H9 (cell line): ENCODE results near the gene CCDC182. TPM values are rescaled to one million over a fixed set of nuclear protein-coding genes. Genes with fewer than 3 reads are reported as not detected.

ENCODE experiments used
- DNase-seq: peaks from one replicate; pipeline ENCODE4 v3.0.0-alpha.2; 2017
- H2AFZ ChIP-seq: one replicate; pipeline ENCODE4 v1.6.1; 2013; ENCODE audit warnings: mild to moderate bottlenecking, low read length, control low read depth, moderate library complexity
- H2AK5ac ChIP-seq: 2 replicates; pipeline ENCODE4 v1.6.1; 2013; ENCODE audit warnings: low read length, control low read depth, mixed read lengths; ENCODE audit not compliant: insufficient read length
- H2BK120ac ChIP-seq: one replicate; pipeline ENCODE4 v1.6.1; 2013; ENCODE audit warnings: low read depth, mild to moderate bottlenecking, low read length, control low read depth, inconsistent platforms; ENCODE audit not compliant: poor library complexity, severe bottlenecking
- H2BK12ac ChIP-seq: 2 replicates; pipeline ENCODE4 v1.6.1; 2013; ENCODE audit warnings: low read length, control low read depth, mixed read lengths, low read depth; ENCODE audit not compliant: insufficient read length
- H2BK15ac ChIP-seq: 2 replicates; pipeline ENCODE4 v1.6.1; 2013; ENCODE audit warnings: low read depth, low read length, control low read depth
- H2BK20ac ChIP-seq: one replicate; pipeline ENCODE4 v1.6.1; 2013; ENCODE audit warnings: low read depth, mild to moderate bottlenecking, low read length, control low read depth, inconsistent platforms; ENCODE audit not compliant: poor library complexity, severe bottlenecking
- H2BK5ac ChIP-seq: 2 replicates; pipeline ENCODE4 v1.6.1; 2013; ENCODE audit warnings: low read length, control low read depth, mixed read lengths; ENCODE audit not compliant: insufficient read length
- H3K14ac ChIP-seq: 2 replicates; pipeline ENCODE4 v1.6.1; 2013; ENCODE audit warnings: low read length, control low read depth; ENCODE audit not compliant: insufficient read depth
- H3K18ac ChIP-seq: 2 replicates; pipeline ENCODE4 v1.6.1; 2013; ENCODE audit warnings: low read depth, mild to moderate bottlenecking, mixed read lengths, low read length, control low read depth; ENCODE audit not compliant: insufficient read length
- H3K23ac ChIP-seq: 2 replicates; pipeline ENCODE4 v1.6.1; 2013; ENCODE audit warnings: low read length, control low read depth, mixed read lengths, low read depth; ENCODE audit not compliant: insufficient read length
- H3K23me2 ChIP-seq: 2 replicates; pipeline ENCODE4 v1.6.1; 2013; ENCODE audit warnings: low read depth, mild to moderate bottlenecking, mixed read lengths, low read length, control low read depth; ENCODE audit not compliant: insufficient read length, poor library complexity, severe bottlenecking
- H3K27ac ChIP-seq: 2 replicates; pipeline ENCODE4 v1.5.1; 2013; ENCODE audit warnings: low read length, control low read depth, mixed read lengths, low read depth; ENCODE audit not compliant: insufficient read length
- H3K27me3 ChIP-seq: 2 replicates; pipeline ENCODE4 v1.6.1; 2013; ENCODE audit warnings: low read length, control low read depth, inconsistent platforms; ENCODE audit not compliant: insufficient read depth
- H3K4ac ChIP-seq: 2 replicates; pipeline ENCODE4 v1.6.1; 2013; ENCODE audit warnings: low read depth, mild to moderate bottlenecking, control low read depth, inconsistent platforms, low read length, moderate library complexity
- H3K4me1 ChIP-seq: 2 replicates; pipeline ENCODE4 v1.6.1; 2013; ENCODE audit warnings: low read length, control low read depth, inconsistent platforms; ENCODE audit not compliant: insufficient read depth
- H3K4me2 ChIP-seq: 2 replicates; pipeline ENCODE4 v1.6.1; 2013; ENCODE audit warnings: low read length, control low read depth, mixed read lengths; ENCODE audit not compliant: insufficient read length, insufficient read depth
- H3K56ac ChIP-seq: 2 replicates; pipeline ENCODE4 v1.6.1; 2013; ENCODE audit warnings: low read depth, mild to moderate bottlenecking, mixed read lengths, low read length, control low read depth; ENCODE audit not compliant: insufficient read length
- H3K79me1 ChIP-seq: 2 replicates; pipeline ENCODE4 v1.6.1; 2013; ENCODE audit warnings: low read depth, mild to moderate bottlenecking, moderate library complexity, low read length, control low read depth, inconsistent platforms; ENCODE audit not compliant: insufficient read depth, poor library complexity, severe bottlenecking
- H3K79me2 ChIP-seq: 2 replicates; pipeline ENCODE4 v1.6.1; 2013; ENCODE audit warnings: low read length, control low read depth, inconsistent platforms; ENCODE audit not compliant: insufficient read depth
- H3K9ac ChIP-seq: 2 replicates; pipeline ENCODE4 v1.6.1; 2013; ENCODE audit warnings: low read length, control low read depth, mixed read lengths; ENCODE audit not compliant: insufficient read length; ENCODE audit errors: extremely low read depth
- H3K9me3 ChIP-seq: one replicate; pipeline ENCODE4 v1.6.1; 2013; ENCODE audit warnings: low read depth, low read length, inconsistent platforms; ENCODE audit not compliant: control insufficient read depth
- H3T11ph ChIP-seq: one replicate; pipeline ENCODE4 v1.6.1; 2013; ENCODE audit warnings: mild to moderate bottlenecking, low read length, control low read depth, inconsistent platforms
- H4K20me1 ChIP-seq: one replicate; pipeline ENCODE4 v1.6.1; 2013; ENCODE audit not compliant: control insufficient read depth, insufficient read length, insufficient read depth
- H4K5ac ChIP-seq: 2 replicates; pipeline ENCODE4 v1.6.1; 2013; ENCODE audit warnings: low read depth, mild to moderate bottlenecking, mixed read lengths, low read length, control low read depth; ENCODE audit not compliant: insufficient read length
- H4K8ac ChIP-seq: replicated peaks from 2 replicates; pipeline ENCODE4 v1.6.1; 2013; ENCODE audit warnings: low read length, control low read depth, mixed read lengths, low read depth; ENCODE audit not compliant: insufficient read length
- H4K91ac ChIP-seq: 2 replicates; pipeline ENCODE4 v1.6.1; 2013; ENCODE audit warnings: low read depth, mild to moderate bottlenecking, moderate library complexity, mixed read lengths, low read length, control low read depth; ENCODE audit not compliant: insufficient read length
- H3K27ac Mint-ChIP-seq, 3 experiments: 2 replicates in 2 of 3; 3 replicates in 1 of 3; pipeline ENCODE4 v1.8.0; 2020 to 2021; ENCODE audit warnings: mixed read lengths in 3 of 3, mild to moderate bottlenecking in 1 of 3, moderate library complexity in 1 of 3
- H3K27me3 Mint-ChIP-seq: 2 replicates; pipeline ENCODE4 v1.8.0; 2021; ENCODE audit warnings: low read depth, mild to moderate bottlenecking, moderate library complexity, mixed read lengths
- H3K36me3 Mint-ChIP-seq, 3 experiments: 2 replicates in 2 of 3; 3 replicates in 1 of 3; pipeline ENCODE4 v1.8.0; 2020 to 2021; ENCODE audit warnings: low read depth in 3 of 3, mixed read lengths in 3 of 3; ENCODE audit not compliant: insufficient read depth in 1 of 3
- H3K4me1 Mint-ChIP-seq, 2 experiments: 2 replicates each; pipeline ENCODE4 v1.8.0; 2020; ENCODE audit warnings: mixed read lengths in 2 of 2
- H3K4me3 Mint-ChIP-seq, 2 experiments: 2 replicates in 1 of 2; 3 replicates in 1 of 2; pipeline ENCODE4 v1.8.0; 2020 to 2021; ENCODE audit warnings: mild to moderate bottlenecking in 2 of 2, mixed read lengths in 2 of 2, moderate library complexity in 1 of 2
- H3K9me3 Mint-ChIP-seq, 2 experiments: 2 replicates in 1 of 2; 3 replicates in 1 of 2; pipeline ENCODE4 v1.8.0; 2020; ENCODE audit warnings: mild to moderate bottlenecking in 2 of 2, mixed read lengths in 2 of 2, moderate library complexity in 1 of 2
- CTCF ChIP-seq: fragments of 200-600 bp; sonication (generic); conservative IDR thresholded peaks from 3 replicates; pipeline ENCODE4 v1.8.0; 2021; ENCODE audit warnings: antibody characterized with exemption, mild to moderate bottlenecking
- WGBS: extraction: QIAGEN DNeasy Blood & Tissue Kit; methylation state at CpG from one replicate; pipeline ENCODE4 v1.1.7; 2013; ENCODE audit warnings: missing lambda C conversion rate, low lambda C conversion rate, mixed read lengths; ENCODE audit not compliant: insufficient read length; ENCODE audit errors: extremely low coverage; 5-methylcytosine and 5-hydroxymethylcytosine counted together
- total RNA-seq: library from RNA; stranded (reverse); gene quantifications from 2 replicates; pipeline ENCODE4 v1.2.1, GENCODE V29; 2021

CCDC182 gene
- total RNA-seq, 1 experiment from 2014 or later: not detected

GRCh38 chr17:57726838-57727237 lies 18.3 kb downstream of the CCDC182 start:
- Mint-ChIP-seq H3K27me3 (peaks cover 8% of the 10 kb centered on the region), H3K36me3 (no peaks in the 10 kb centered on the region), H3K4me1 (0 out of 4 replicates have a peak, but pooled peaks cover 0 to 5% of the 10 kb centered on the region in 2 experiments), H3K9me3 (no peaks in the 10 kb centered on the region), H3K27ac (no peak overlapping the region), H3K4me3 (no peak overlapping the region)
- H2BK120ac ChIP-seq: no peak overlapping the region
- no CpG with 5 or more reads among the region's 5 CpGs for WGBS
- no peak overlapping the region for H3T11ph ChIP-seq
- TF ChIP-seq CTCF: no peak
- no peak overlapping the region for H3K9ac ChIP-seq
- H2BK20ac ChIP-seq: no peak overlapping the region
- no peak overlapping the region for H3K4ac ChIP-seq
- no peak overlapping the region for H2BK5ac ChIP-seq
- H3K18ac ChIP-seq: no peak overlapping the region
- no peak overlapping the region for H3K4me2 ChIP-seq
- H3K14ac ChIP-seq: no peak overlapping the region; the same call in 1 of the 2 replicates
- DNase-seq: no peak
- no peaks in the 10 kb centered on the region for H3K9me3 ChIP-seq
- H3K79me1 ChIP-seq: no peaks in the 10 kb centered on the region
- H3K4me1 ChIP-seq: no peaks in the 10 kb centered on the region
- H3K23me2 ChIP-seq: no peaks in the 10 kb centered on the region
- no peak overlapping the region for H3K23ac ChIP-seq
- H2BK12ac ChIP-seq: no peak overlapping the region
- H4K91ac ChIP-seq: no peak overlapping the region
- H4K20me1 ChIP-seq: no peaks in the 10 kb centered on the region
- no peak overlapping the region for H2BK15ac ChIP-seq
- no peak overlapping the region for H2AK5ac ChIP-seq
- no peaks in the 10 kb centered on the region for H3K79me2 ChIP-seq
- no peak overlapping the region for H4K8ac ChIP-seq
- no peak overlapping the region for H3K27ac ChIP-seq
- no peak overlapping the region for H3K56ac ChIP-seq
- H4K5ac ChIP-seq: no peak overlapping the region
- no peaks in the 10 kb centered on the region for H3K27me3 ChIP-seq
- H2AFZ ChIP-seq: no peak overlapping the region
